Activated CD4-positive, alpha-beta T cell treated with anti-CD3 and anti-CD28 coated beads, Interleukin-2, amount 10 ng/mL, durations not matched to agents 7 days and 5 days (primary cell): ENCODE results near the gene SUMF1. TPM values are rescaled to one million over a fixed set of nuclear protein-coding genes. Genes with fewer than 3 reads are reported as not detected.

Experiments used
- CTCF ChIA-PET: fragments of 350-600 bp; sonication (Branson Sonifier 250); formaldehyde crosslinking; loops from one replicate; lab custom pipeline; 2021; ENCODE audit warnings: antibody characterized with exemption; lab: Charles Lee
- POLR2A ChIA-PET: fragments of 350-600 bp; sonication (Branson Sonifier 250); formaldehyde crosslinking; loops from one replicate; lab custom pipeline; 2021; ENCODE audit warnings: antibody characterized with exemption; lab: Charles Lee
- DNase-seq: peaks from one replicate; pipeline ENCODE4 v3.0.0-alpha.2; 2020
- H3K27ac Mint-ChIP-seq: one replicate; pipeline ENCODE4 v1.8.0; 2021; ENCODE audit warnings: mild to moderate bottlenecking, moderate library complexity, mixed read lengths
- H3K27me3 Mint-ChIP-seq: one replicate; pipeline ENCODE4 v1.8.0; 2021; ENCODE audit warnings: mixed read lengths
- H3K36me3 Mint-ChIP-seq: one replicate; pipeline ENCODE4 v1.8.0; 2021; ENCODE audit warnings: low read depth, mixed read lengths
- H3K4me1 Mint-ChIP-seq: one replicate; pipeline ENCODE4 v1.8.0; 2021; ENCODE audit warnings: mixed read lengths
- H3K4me3 Mint-ChIP-seq: one replicate; pipeline ENCODE4 v1.8.0; 2021; ENCODE audit warnings: mild to moderate bottlenecking, moderate library complexity, mixed read lengths
- H3K9me3 Mint-ChIP-seq: one replicate; pipeline ENCODE4 v1.8.0; 2021; ENCODE audit warnings: mixed read lengths
- total RNA-seq, 2 experiments: library from RNA; stranded (reverse); gene quantifications; one replicate each; pipeline ENCODE4 v1.2.3, GENCODE V29; 2021

The SUMF1 gene
- total RNA-seq, 2 experiments from 2014 or later = 6.2 to 9.0 TPM

GRCh38 chr3:4447295-4447999 is 19.6 kb downstream of the SUMF1 start:
- POLR2A ChIA-PET = no interaction called here
- H3K4me3 Mint-ChIP-seq = no peak overlapping the region
- H3K4me1 Mint-ChIP-seq = no peaks in the 10 kb centered on the region
- CTCF ChIA-PET = interaction anchor here (0.6 to 2.3 kb wide), 5 partner anchors 10 to 152 kb away, joined by 3 to 6 read pairs (median 3); no protein-coding TSS in a partner anchor
- no peaks in the 10 kb centered on the region for H3K9me3 Mint-ChIP-seq
- H3K27ac Mint-ChIP-seq = no peak overlapping the region
- peaks cover 21% of the 10 kb centered on the region for H3K36me3 Mint-ChIP-seq
- no peaks in the 10 kb centered on the region for H3K27me3 Mint-ChIP-seq
- no peak for DNase-seq

- CTCF ChIA-PET = interaction anchor here (1.0 kb wide), 1 partner anchor 9 kb away, joined by 3 read pairs; no protein-coding TSS in a partner anchor
- no peak overlapping the region for H3K27ac Mint-ChIP-seq
- no peak overlapping the region for H3K4me3 Mint-ChIP-seq
Observed at GRCh38 chr3:4440951-4441350, 26.1 kb downstream of the SUMF1 start.

GRCh38 chr3:4438296-4438695 is 28.8 kb downstream of the SUMF1 start:
- H3K36me3 Mint-ChIP-seq = peaks cover 8% of the 10 kb centered on the region
- no peaks in the 10 kb centered on the region for H3K9me3 Mint-ChIP-seq
- ChIA-PET POLR2A (no interaction called here), CTCF (interaction anchor here (2.0 kb wide), 1 partner anchor 10 kb away, joined by 6 read pairs; no protein-coding TSS in a partner anchor)
- no peaks in the 10 kb centered on the region for H3K27me3 Mint-ChIP-seq
- H3K4me1 Mint-ChIP-seq = no peaks in the 10 kb centered on the region
- no peak overlapping the region for H3K4me3 Mint-ChIP-seq
- no peak overlapping the region for H3K27ac Mint-ChIP-seq
- DNase-seq = no peak

More at GRCh38 chr3:4440951-4441350, 26.1 kb downstream of the SUMF1 start:
- POLR2A ChIA-PET = interaction anchor here (0.9 kb wide), 1 partner anchor 17 kb away, joined by 3 read pairs; no protein-coding TSS in a partner anchor
- Mint-ChIP-seq H3K9me3 (no peaks in the 10 kb centered on the region), H3K36me3 (peaks cover 6% of the 10 kb centered on the region), H3K4me1 (no peaks in the 10 kb centered on the region), H3K27me3 (no peaks in the 10 kb centered on the region)
- no peak for DNase-seq

GRCh38 chr3:4432259-4432658 is 34.8 kb downstream of the SUMF1 start:
- H3K36me3 Mint-ChIP-seq = peaks cover 22% of the 10 kb centered on the region
- ChIA-PET POLR2A (no interaction called here), CTCF (interaction anchor here (1.1 to 1.7 kb wide), 3 partner anchors 9 to 16 kb away, joined by 3 read pairs; no protein-coding TSS in a partner anchor)
- H3K9me3 Mint-ChIP-seq = peaks cover 11% of the 10 kb centered on the region
- H3K27me3 Mint-ChIP-seq = no peaks in the 10 kb centered on the region
- no peaks in the 10 kb centered on the region for H3K4me1 Mint-ChIP-seq
- H3K4me3 Mint-ChIP-seq = no peak overlapping the region
- H3K27ac Mint-ChIP-seq = no peak overlapping the region
- DNase-seq = no peak

- no peak overlapping the region for H3K4me3 Mint-ChIP-seq
Observed at GRCh38 chr3:4429648-4430350, 37.3 kb downstream of the SUMF1 start.

GRCh38 chr3:4426782-4427344 is 40.2 kb downstream of the SUMF1 start:
- peaks cover 10% of the 10 kb centered on the region for H3K36me3 Mint-ChIP-seq
- H3K27me3 Mint-ChIP-seq = no peaks in the 10 kb centered on the region
- H3K4me1 Mint-ChIP-seq = no peaks in the 10 kb centered on the region
- DNase-seq = no peak
- CTCF ChIA-PET = interaction anchor here (0.6 to 1.1 kb wide), 3 partner anchors 13 to 1523 kb away, joined by 3 to 4 read pairs (median 4); no protein-coding TSS in a partner anchor
- H3K27ac Mint-ChIP-seq = no peak overlapping the region
- no peak overlapping the region for H3K4me3 Mint-ChIP-seq
- peaks cover 10% of the 10 kb centered on the region for H3K9me3 Mint-ChIP-seq
- POLR2A ChIA-PET = no interaction called here

More at GRCh38 chr3:4429648-4430350, 37.3 kb downstream of the SUMF1 start:
- POLR2A ChIA-PET = interaction anchor here (0.7 kb wide), 1 partner anchor 16 kb away, joined by 4 read pairs; no protein-coding TSS in a partner anchor
- CTCF ChIA-PET = no interaction called here
- Mint-ChIP-seq H3K27ac (no peak overlapping the region), H3K36me3 (peaks cover 22% of the 10 kb centered on the region), H3K4me1 (no peaks in the 10 kb centered on the region), H3K9me3 (peaks cover 11% of the 10 kb centered on the region), H3K27me3 (no peaks in the 10 kb centered on the region)
- no peak for DNase-seq

GRCh38 chr3:4426261-4426781 is 40.7 kb downstream of the SUMF1 start:
- peaks cover 6% of the 10 kb centered on the region for H3K9me3 Mint-ChIP-seq
- peaks cover 6% of the 10 kb centered on the region for H3K36me3 Mint-ChIP-seq
- H3K4me3 Mint-ChIP-seq = no peak overlapping the region
- ChIA-PET POLR2A (no interaction called here), CTCF (interaction anchor here (0.9 kb wide), 1 partner anchor 21 kb away, joined by 4 read pairs; no protein-coding TSS in a partner anchor)
- no peak overlapping the region for H3K27ac Mint-ChIP-seq
- H3K4me1 Mint-ChIP-seq = peaks cover 4% of the 10 kb centered on the region
- no peak for DNase-seq
- no peaks in the 10 kb centered on the region for H3K27me3 Mint-ChIP-seq

- CTCF ChIA-PET = no interaction called here
- Mint-ChIP-seq H3K36me3 (peaks cover 3% of the 10 kb centered on the region), H3K4me1 (peaks cover 6% of the 10 kb centered on the region), H3K4me3 (no peak overlapping the region), H3K9me3 (peaks cover 3% of the 10 kb centered on the region), H3K27me3 (no peaks in the 10 kb centered on the region), H3K27ac (no peak overlapping the region)
- DNase-seq = no peak
- POLR2A ChIA-PET = no interaction called here
Observed at GRCh38 chr3:4425707-4426106, 41.4 kb downstream of the SUMF1 start.

GRCh38 chr3:4425055-4425454 is 42.0 kb downstream of the SUMF1 start:
- no peak overlapping the region for H3K4me3 Mint-ChIP-seq
- H3K36me3 Mint-ChIP-seq = no peaks in the 10 kb centered on the region
- no peak overlapping the region for H3K27ac Mint-ChIP-seq
- DNase-seq = no peak
- H3K4me1 Mint-ChIP-seq = peaks cover 6% of the 10 kb centered on the region
- ChIA-PET CTCF (no interaction called here), POLR2A (no interaction called here)
- H3K9me3 Mint-ChIP-seq = no peaks in the 10 kb centered on the region
- no peaks in the 10 kb centered on the region for H3K27me3 Mint-ChIP-seq

- POLR2A ChIA-PET = no interaction called here
- no peak overlapping the region for H3K27ac Mint-ChIP-seq
- H3K9me3 Mint-ChIP-seq = no peaks in the 10 kb centered on the region
- H3K36me3 Mint-ChIP-seq = peaks cover 4% of the 10 kb centered on the region
- peaks cover 6% of the 10 kb centered on the region for H3K4me1 Mint-ChIP-seq
- CTCF ChIA-PET = interaction anchor here (1.2 kb wide), 1 partner anchor 70 kb away, joined by 12 read pairs; no protein-coding TSS in a partner anchor
- DNase-seq = no peak
- no peak overlapping the region for H3K4me3 Mint-ChIP-seq
- H3K27me3 Mint-ChIP-seq = no peaks in the 10 kb centered on the region
Observed at GRCh38 chr3:4421121-4421520, 45.9 kb downstream of the SUMF1 start.

GRCh38 chr3:4419920-4420319 is 47.1 kb downstream of the SUMF1 start:
- no peak for DNase-seq
- H3K4me3 Mint-ChIP-seq = no peak overlapping the region
- H3K27ac Mint-ChIP-seq = no peak overlapping the region
- peaks cover 7% of the 10 kb centered on the region for H3K36me3 Mint-ChIP-seq
- H3K4me1 Mint-ChIP-seq = peaks cover 6% of the 10 kb centered on the region
- CTCF ChIA-PET = no interaction called here
- no peaks in the 10 kb centered on the region for H3K9me3 Mint-ChIP-seq
- no peaks in the 10 kb centered on the region for H3K27me3 Mint-ChIP-seq
- POLR2A ChIA-PET = no interaction called here

- POLR2A ChIA-PET = no interaction called here
- Mint-ChIP-seq H3K4me3 (no peak overlapping the region), H3K27me3 (no peaks in the 10 kb centered on the region), H3K4me1 (peaks cover 6% of the 10 kb centered on the region), H3K27ac (no peak overlapping the region), H3K36me3 (peaks cover 7% of the 10 kb centered on the region), H3K9me3 (no peaks in the 10 kb centered on the region)
- no peak for DNase-seq
- CTCF ChIA-PET = no interaction called here
Observed at GRCh38 chr3:4419386-4419785, 47.7 kb downstream of the SUMF1 start.
